Measurements from ENCODE around the gene RASA1. TPM values are rescaled to one million over a fixed set of nuclear protein-coding genes. Genes with fewer than 3 reads are reported as not detected.
A peak's percentile ranks its signal among the peaks of the same experiment; 100 is the strongest.

The RASA1 gene
- total RNA-seq, 1 donor from 2014 or later, result 36.2 TPM

- peaks cover 22% of the 10 kb centered on the region for H3K4me1 Mint-ChIP-seq
- TF ChIP-seq, protein P1, sequence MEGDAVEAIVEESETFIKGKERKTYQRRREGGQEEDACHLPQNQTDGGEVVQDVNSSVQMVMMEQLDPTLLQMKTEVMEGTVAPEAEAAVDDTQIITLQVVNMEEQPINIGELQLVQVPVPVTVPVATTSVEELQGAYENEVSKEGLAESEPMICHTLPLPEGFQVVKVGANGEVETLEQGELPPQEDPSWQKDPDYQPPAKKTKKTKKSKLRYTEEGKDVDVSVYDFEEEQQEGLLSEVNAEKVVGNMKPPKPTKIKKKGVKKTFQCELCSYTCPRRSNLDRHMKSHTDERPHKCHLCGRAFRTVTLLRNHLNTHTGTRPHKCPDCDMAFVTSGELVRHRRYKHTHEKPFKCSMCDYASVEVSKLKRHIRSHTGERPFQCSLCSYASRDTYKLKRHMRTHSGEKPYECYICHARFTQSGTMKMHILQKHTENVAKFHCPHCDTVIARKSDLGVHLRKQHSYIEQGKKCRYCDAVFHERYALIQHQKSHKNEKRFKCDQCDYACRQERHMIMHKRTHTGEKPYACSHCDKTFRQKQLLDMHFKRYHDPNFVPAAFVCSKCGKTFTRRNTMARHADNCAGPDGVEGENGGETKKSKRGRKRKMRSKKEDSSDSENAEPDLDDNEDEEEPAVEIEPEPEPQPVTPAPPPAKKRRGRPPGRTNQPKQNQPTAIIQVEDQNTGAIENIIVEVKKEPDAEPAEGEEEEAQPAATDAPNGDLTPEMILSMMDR (conservative IDR thresholded peaks at IDR 0.05), result no peak
- H3K9me3 Mint-ChIP-seq, result peaks cover 3% of the 10 kb centered on the region
- H3K27me3 Mint-ChIP-seq (ENCODE audit: low read depth), result no peaks in the 10 kb centered on the region
- peak overlapping the region; percentile 90 for H3K4me3 Mint-ChIP-seq
- no peak for DNase-seq (ENCODE audit: low read depth, low spot score)
- H3K36me3 Mint-ChIP-seq (ENCODE audit: low read depth), result peaks cover 3% of the 10 kb centered on the region
- peak overlapping the region; percentile 6 for H3K27ac Mint-ChIP-seq (ENCODE audit: unreplicated experiment)
These were observed 145.6 kb downstream of the RASA1 start for GRCh38 chr5:87413343-87413645.

- H3K4me3 Mint-ChIP-seq, result no peak overlapping the region
- no peak for DNase-seq (ENCODE audit: low read depth, low spot score)
- no peak overlapping the region for H3K27ac Mint-ChIP-seq (ENCODE audit: unreplicated experiment)
- no peaks in the 10 kb centered on the region for H3K36me3 Mint-ChIP-seq (ENCODE audit: low read depth)
- H3K4me1 Mint-ChIP-seq, result no peaks in the 10 kb centered on the region
- no peaks in the 10 kb centered on the region for H3K9me3 Mint-ChIP-seq
- TF ChIP-seq, protein P1 (conservative IDR thresholded peaks at IDR 0.05), result no peak
- no peaks in the 10 kb centered on the region for H3K27me3 Mint-ChIP-seq (ENCODE audit: low read depth)
These were observed 150.8 kb downstream of the RASA1 start for GRCh38 chr5:87418506-87418905.

DNA sequence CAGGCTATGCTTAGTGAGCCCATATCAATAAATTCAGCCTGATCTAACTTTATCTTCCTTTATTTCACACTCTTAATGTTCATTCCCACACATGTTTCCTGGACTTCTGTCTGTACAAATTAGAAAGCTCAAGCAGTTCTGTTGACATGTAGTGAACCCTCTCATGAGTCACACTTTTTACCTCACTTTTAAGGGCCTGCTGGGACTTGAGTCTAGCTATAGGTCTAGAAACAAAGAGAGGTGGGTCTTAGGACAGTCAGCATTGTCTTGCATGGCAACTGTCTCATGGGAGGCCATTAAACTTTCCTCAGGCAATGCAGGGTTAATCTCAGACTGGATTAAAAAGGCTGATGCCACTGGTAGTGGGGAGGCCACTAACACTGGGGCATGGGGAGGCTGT, 153.6 kb downstream of the RASA1 start:
- Mint-ChIP-seq H3K4me1 (no peaks in the 10 kb centered on the region), H3K27me3 (ENCODE audit: low read depth) (no peaks in the 10 kb centered on the region), H3K9me3 (no peaks in the 10 kb centered on the region), H3K27ac (ENCODE audit: unreplicated experiment) (no peak overlapping the region), H3K36me3 (ENCODE audit: low read depth) (no peaks in the 10 kb centered on the region), H3K4me3 (no peak overlapping the region)
- no peak for DNase-seq (ENCODE audit: low read depth, low spot score)
- TF ChIP-seq, protein P1 (conservative IDR thresholded peaks at IDR 0.05), result no peak

DNA sequence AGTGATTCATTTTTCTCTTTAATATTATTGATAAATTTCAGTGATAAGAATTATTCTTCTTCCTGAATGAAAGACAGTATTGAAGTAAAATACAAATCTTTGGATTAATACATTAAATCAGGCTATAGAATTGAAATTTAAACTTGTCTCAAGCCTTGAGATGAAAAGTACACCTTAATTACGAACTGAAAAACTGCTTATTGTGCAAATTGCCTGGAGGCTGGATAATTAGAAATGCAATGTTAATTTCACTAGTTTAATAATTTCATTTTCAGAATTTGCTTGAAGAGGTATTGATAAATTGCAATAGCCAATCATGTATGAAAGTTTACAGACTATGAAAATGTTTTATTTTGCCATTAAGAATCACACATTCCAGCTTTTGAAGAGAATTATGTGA, 156.1 kb downstream of the RASA1 start:
- TF ChIP-seq, protein P1 (conservative IDR thresholded peaks at IDR 0.05), result no peak
- Mint-ChIP-seq H3K27ac (ENCODE audit: unreplicated experiment) (no peak overlapping the region), H3K27me3 (ENCODE audit: low read depth) (no peaks in the 10 kb centered on the region), H3K4me1 (no peaks in the 10 kb centered on the region), H3K4me3 (no peak overlapping the region), H3K9me3 (peaks cover 4% of the 10 kb centered on the region), H3K36me3 (ENCODE audit: low read depth) (no peaks in the 10 kb centered on the region)
- no peak for DNase-seq (ENCODE audit: low read depth, low spot score)

DNA sequence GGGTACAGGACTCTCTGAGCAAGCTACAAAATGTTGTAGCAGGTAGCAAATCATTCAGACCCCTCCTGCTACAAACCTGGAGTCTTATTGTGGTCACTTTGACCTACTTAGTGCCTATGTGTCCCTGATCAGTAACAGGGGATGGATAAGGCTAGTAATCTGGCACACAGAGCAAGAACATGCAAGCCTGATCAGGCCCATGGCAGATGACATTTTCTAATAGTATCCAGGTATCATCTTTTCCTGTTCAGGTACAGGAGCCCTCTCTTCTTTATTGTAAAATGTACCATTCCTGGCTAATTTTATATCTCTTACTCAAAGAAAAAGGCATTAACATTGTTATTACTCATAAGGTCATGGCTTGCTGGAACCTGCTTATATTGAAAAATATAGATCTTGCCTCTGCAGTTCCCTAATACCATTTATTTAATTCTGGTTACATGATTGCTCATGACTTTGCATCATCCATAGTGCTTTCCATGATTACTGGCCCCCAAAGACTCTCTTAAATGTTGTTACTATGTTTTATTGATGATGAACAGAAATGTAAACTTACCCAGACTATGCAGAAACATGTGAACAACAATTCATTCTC, 163.3 kb downstream of the RASA1 start:
- TF ChIP-seq, protein P1 (conservative IDR thresholded peaks at IDR 0.05), result no peak

More for the DNA sequence above, 163.3 kb downstream of the RASA1 start:
- Mint-ChIP-seq H3K36me3 (ENCODE audit: low read depth) (no peaks in the 10 kb centered on the region), H3K4me1 (no peaks in the 10 kb centered on the region), H3K9me3 (peaks cover 4% of the 10 kb centered on the region), H3K27ac (ENCODE audit: unreplicated experiment) (no peak overlapping the region), H3K4me3 (no peak overlapping the region), H3K27me3 (ENCODE audit: low read depth) (no peaks in the 10 kb centered on the region)
- DNase-seq (ENCODE audit: low read depth, low spot score), result no peak

All from neural crest cell (in vitro differentiated cells).